Measurements from ENCODE around the gene NAALADL1.

DNA sequence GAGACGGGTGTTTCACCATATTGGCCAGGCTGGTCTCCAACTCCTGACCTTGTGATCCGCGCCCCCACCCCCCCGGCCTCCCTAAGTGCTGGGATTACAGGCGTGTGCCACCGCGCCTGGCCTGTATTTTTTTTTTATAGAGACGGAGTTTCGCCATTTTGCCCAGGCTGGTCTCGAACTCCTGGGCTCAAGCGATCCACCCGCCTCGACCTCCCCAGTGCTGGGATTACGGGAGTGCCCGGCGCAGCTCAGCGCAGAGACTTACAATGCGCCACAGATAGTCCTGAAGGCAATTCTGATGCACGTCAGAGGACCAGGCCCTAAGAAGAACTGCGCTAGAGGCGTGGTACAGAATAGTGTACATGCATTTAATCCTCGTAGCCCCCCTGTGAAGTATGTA, 37.1 kb upstream of the NAALADL1 start:
- TF ChIP-seq CTCF (IDR thresholded peaks at IDR 0.05) (no peak), POLR2A (IDR thresholded peaks at IDR 0.05) (no peak)
